Activated CD4-positive, alpha-beta memory T cell treated with anti-CD3 and anti-CD28 coated beads for 36 hours (primary cell): ENCODE results near the gene MICAL1. TPM values are rescaled to one million over a fixed set of nuclear protein-coding genes. Genes with fewer than 3 reads are reported as not detected.

Source experiments
- CTCF ChIA-PET: fragments of 350-600 bp; sonication (Branson Sonifier 250); formaldehyde crosslinking; loops from one replicate; lab custom pipeline; 2021; ENCODE audit warnings: antibody characterized with exemption, inconsistent platforms; lab: Charles Lee
- POLR2A ChIA-PET: fragments of 350-600 bp; sonication (Branson Sonifier 250); formaldehyde crosslinking; loops from one replicate; lab custom pipeline; 2021; ENCODE audit warnings: antibody characterized with exemption; lab: Charles Lee
- DNase-seq: peaks from one replicate; pipeline ENCODE4 v3.0.0-alpha.2; 2020
- H3K27ac Mint-ChIP-seq: one replicate; pipeline ENCODE4 v1.8.0; 2021; ENCODE audit warnings: mixed read lengths
- H3K27me3 Mint-ChIP-seq: one replicate; pipeline ENCODE4 v1.8.0; 2021; ENCODE audit warnings: mixed read lengths
- H3K36me3 Mint-ChIP-seq: one replicate; pipeline ENCODE4 v1.8.0; 2021; ENCODE audit warnings: mixed read lengths
- H3K4me1 Mint-ChIP-seq: one replicate; pipeline ENCODE4 v1.8.0; 2021; ENCODE audit warnings: low read depth, mixed read lengths
- H3K4me3 Mint-ChIP-seq: one replicate; pipeline ENCODE4 v1.8.0; 2021; ENCODE audit warnings: mild to moderate bottlenecking, mixed read lengths
- H3K9me3 Mint-ChIP-seq: one replicate; pipeline ENCODE4 v1.8.0; 2021; ENCODE audit warnings: mixed read lengths
- intact Hi-C: fragments of 100-400 bp; cut with micrococcal nuclease; formaldehyde crosslinking; loops from one replicate; pipeline ENCODE4 v1.15.1; 2023
- total RNA-seq, 2 experiments: library from RNA; stranded (reverse); gene quantifications; one replicate each; pipeline ENCODE4 v1.2.3, GENCODE V29; 2021

MICAL1 gene
- 10 to 100 TPM; 39.4 to 45.0 TPM for total RNA-seq

- Mint-ChIP-seq H3K4me1 (peaks cover 67% of the 10 kb centered on the region), H3K27ac (peak within 1 kb of the TSS; percentile 90), H3K36me3 (peaks cover 16% of the 10 kb centered on the region), H3K9me3 (no peaks in the 10 kb centered on the region), H3K27me3 (no peaks in the 10 kb centered on the region), H3K4me3 (peak within 1 kb of the TSS; percentile 93)
- DNase-seq: peak; percentile 78
- POLR2A ChIA-PET: interaction anchor here (0.5 to 5.5 kb wide), 8 partner anchors 11 to 284 kb away, joined by 3 to 37 read pairs (median 6); partner anchors contain the start of genes CD164, PPIL6, SMPD2 and ZBTB24
- intact Hi-C loops: loop anchor here (1.0 to 5.0 kb wide), 5 partner anchors 15 to 893 kb away; partner anchors contain the start of genes FOXO3, PPIL6, SESN1 and SMPD2
- CTCF ChIA-PET: interaction anchor here (0.8 to 5.4 kb wide), 4 partner anchors 11 to 72 kb away, joined by 3 to 37 read pairs (median 6); partner anchors contain the start of genes PPIL6 and SMPD2
Measured at GRCh38 chr6:109455437-109456110, at the start of gene MICAL1. MICAL1 (minus strand) TSS chr6:109455772; CDS start chr6:109454196, 1,576 bp downstream.

- Mint-ChIP-seq H3K9me3 (no peaks in the 10 kb centered on the region), H3K27me3 (peaks cover 3% of the 10 kb centered on the region), H3K4me1 (no peaks in the 10 kb centered on the region), H3K36me3 (no peaks in the 10 kb centered on the region), H3K27ac (no peak overlapping the region), H3K4me3 (no peak overlapping the region)
- DNase-seq: no peak
- CTCF ChIA-PET: no interaction called here
- POLR2A ChIA-PET: no interaction called here
- intact Hi-C loops: no loop called here
Measured at GRCh38 chr6:109503327-109504224, 48.0 kb upstream of the MICAL1 start.

- Mint-ChIP-seq H3K36me3 (no peaks in the 10 kb centered on the region), H3K4me3 (no peak overlapping the region), H3K4me1 (peaks cover 8% of the 10 kb centered on the region), H3K27ac (no peak overlapping the region), H3K9me3 (no peaks in the 10 kb centered on the region), H3K27me3 (peaks cover 3% of the 10 kb centered on the region)
- intact Hi-C loops: no loop called here
- CTCF ChIA-PET: no interaction called here
- no peak for DNase-seq
- POLR2A ChIA-PET: no interaction called here
Measured at GRCh38 chr6:109498936-109499335, 43.4 kb upstream of the MICAL1 start.

- Mint-ChIP-seq H3K27me3 (peaks cover 3% of the 10 kb centered on the region), H3K9me3 (no peaks in the 10 kb centered on the region), H3K4me3 (no peak overlapping the region), H3K27ac (no peak overlapping the region), H3K4me1 (peaks cover 12% of the 10 kb centered on the region), H3K36me3 (no peaks in the 10 kb centered on the region)
- intact Hi-C loops: no loop called here
- DNase-seq: no peak
- POLR2A ChIA-PET: no interaction called here
- CTCF ChIA-PET: no interaction called here
Measured at GRCh38 chr6:109498052-109498451, 42.5 kb upstream of the MICAL1 start.

GRCh38 chr6:109496036-109496772 is 40.6 kb upstream of the MICAL1 start:
- CTCF ChIA-PET: interaction anchor here (0.6 kb wide), 1 partner anchor 79 kb away, joined by 3 read pairs; no protein-coding TSS in a partner anchor
- POLR2A ChIA-PET: no interaction called here
- H3K4me1 Mint-ChIP-seq: peaks cover 22% of the 10 kb centered on the region

GRCh38 chr6:109493865-109494264 is 38.3 kb upstream of the MICAL1 start:
- POLR2A ChIA-PET: no interaction called here
- intact Hi-C loops: no loop called here
- Mint-ChIP-seq H3K4me1 (peaks cover 33% of the 10 kb centered on the region), H3K27me3 (no peaks in the 10 kb centered on the region), H3K4me3 (no peak overlapping the region), H3K36me3 (no peaks in the 10 kb centered on the region), H3K9me3 (no peaks in the 10 kb centered on the region), H3K27ac (no peak overlapping the region)
- no peak for DNase-seq
- CTCF ChIA-PET: no interaction called here

More at GRCh38 chr6:109496036-109496772, 40.6 kb upstream of the MICAL1 start:
- DNase-seq: no peak
- H3K27me3 Mint-ChIP-seq: no peaks in the 10 kb centered on the region
- no peak overlapping the region for H3K27ac Mint-ChIP-seq
- no peaks in the 10 kb centered on the region for H3K36me3 Mint-ChIP-seq
- no peaks in the 10 kb centered on the region for H3K9me3 Mint-ChIP-seq
- no peak overlapping the region for H3K4me3 Mint-ChIP-seq
- intact Hi-C loops: no loop called here

GRCh38 chr6:109491207-109491938 is 35.8 kb upstream of the MICAL1 start:
- H3K9me3 Mint-ChIP-seq: no peaks in the 10 kb centered on the region
- intact Hi-C loops: no loop called here
- H3K4me1 Mint-ChIP-seq: peaks cover 28% of the 10 kb centered on the region
- H3K4me3 Mint-ChIP-seq: peak overlapping the region; percentile 10
- ChIA-PET POLR2A (interaction anchor here (1.2 to 1.8 kb wide), 4 partner anchors 9 to 118 kb away, joined by 5 to 7 read pairs (median 6); partner anchors contain the start of genes CD164, MICAL1 and ZBTB24), CTCF (interaction anchor here (1.1 to 1.5 kb wide), 2 partner anchors 9 to 548 kb away, joined by 3 read pairs; no protein-coding TSS in a partner anchor)
- H3K27ac Mint-ChIP-seq: peak overlapping the region; percentile 77
- DNase-seq: peak; percentile 35
- H3K36me3 Mint-ChIP-seq: no peaks in the 10 kb centered on the region
- no peaks in the 10 kb centered on the region for H3K27me3 Mint-ChIP-seq

- DNase-seq: no peak
- POLR2A ChIA-PET: interaction anchor here (1.7 to 1.8 kb wide), 2 partner anchors 8 to 117 kb away, joined by 6 to 7 read pairs; partner anchors contain the start of gene ZBTB24
- H3K27ac Mint-ChIP-seq: peak overlapping the region; percentile 77
- CTCF ChIA-PET: interaction anchor here (1.1 to 1.5 kb wide), 2 partner anchors 9 to 549 kb away, joined by 3 read pairs; no protein-coding TSS in a partner anchor
- H3K4me3 Mint-ChIP-seq: peak overlapping the region; percentile 5
- intact Hi-C loops: no loop called here
- no peaks in the 10 kb centered on the region for H3K36me3 Mint-ChIP-seq
- no peaks in the 10 kb centered on the region for H3K9me3 Mint-ChIP-seq
- no peaks in the 10 kb centered on the region for H3K27me3 Mint-ChIP-seq
- peaks cover 28% of the 10 kb centered on the region for H3K4me1 Mint-ChIP-seq
Measured at GRCh38 chr6:109490713-109491112, 35.1 kb upstream of the MICAL1 start.

GRCh38 chr6:109488001-109488400 is 32.4 kb upstream of the MICAL1 start:
- no peak for DNase-seq
- Mint-ChIP-seq H3K27me3 (no peaks in the 10 kb centered on the region), H3K4me1 (peaks cover 31% of the 10 kb centered on the region), H3K4me3 (no peak overlapping the region), H3K27ac (no peak overlapping the region), H3K36me3 (no peaks in the 10 kb centered on the region), H3K9me3 (no peaks in the 10 kb centered on the region)
- CTCF ChIA-PET: interaction anchor here (0.6 kb wide), 1 partner anchor 483 kb away, joined by 5 read pairs; no protein-coding TSS in a partner anchor
- intact Hi-C loops: loop anchor here (10.0 kb wide), 1 partner anchor 1533 kb away; the partner anchor contains the start of gene SEC63
- POLR2A ChIA-PET: no interaction called here

- Mint-ChIP-seq H3K27me3 (no peaks in the 10 kb centered on the region), H3K4me3 (no peak overlapping the region), H3K4me1 (peaks cover 33% of the 10 kb centered on the region), H3K36me3 (peaks cover 12% of the 10 kb centered on the region), H3K9me3 (no peaks in the 10 kb centered on the region), H3K27ac (peak overlapping the region; percentile 35)
- no peak for DNase-seq
- ChIA-PET CTCF (no interaction called here), POLR2A (no interaction called here)
- intact Hi-C loops: loop anchor here (10.0 kb wide), 1 partner anchor 1531 kb away; the partner anchor contains the start of gene SEC63
Measured at GRCh38 chr6:109486068-109486467, 30.5 kb upstream of the MICAL1 start.
